Lung (tissue), 12 donors: ENCODE measurements around the gene SLC9A9. TPM values are rescaled to one million over a fixed set of nuclear protein-coding genes. Genes with fewer than 3 reads are reported as not detected.

Experiments used
- ATAC-seq: fragments of 200-7000 bp; cut with Tn5 transposase; one replicate; pipeline ENCODE4 v1.9.1; 2020; ENCODE audit warnings: moderate number of reproducible peaks; ENCODE audit not compliant: insufficient read depth, low FRiP score
- DNase-seq, 3 donors: peaks; one replicate each; pipeline ENCODE4 v3.0.0-alpha.2; 2013 to 2017
- H3K27ac ChIP-seq, 2 donors: one replicate each; pipeline ENCODE4 v1.5.1; 2013; ENCODE audit warnings: mild to moderate bottlenecking in 2 of 2, moderate library complexity in 2 of 2, control low read depth in 1 of 2, inconsistent platforms in 1 of 2, low read depth in 1 of 2, low read length in 1 of 2
- H3K27me3 ChIP-seq, 3 donors: one replicate each; pipeline ENCODE4 v1.5.1; 2013; ENCODE audit warnings: low read length in 2 of 3; ENCODE audit not compliant: control insufficient read depth in 3 of 3, insufficient read depth in 3 of 3
- H3K36me3 ChIP-seq, 4 donors: one replicate each; pipeline ENCODE4 v1.5.1; 2013; ENCODE audit warnings: low read length in 4 of 4, mild to moderate bottlenecking in 1 of 4, moderate library complexity in 1 of 4; ENCODE audit not compliant: control insufficient read depth in 4 of 4, insufficient read depth in 4 of 4
- H3K4me1 ChIP-seq, 5 donors: one replicate each; pipeline ENCODE4 v1.5.1; 2013; ENCODE audit warnings: low read length in 5 of 5, mild to moderate bottlenecking in 2 of 5, moderate library complexity in 1 of 5; ENCODE audit not compliant: control insufficient read depth in 5 of 5, insufficient read depth in 5 of 5
- H3K4me3 ChIP-seq: one replicate; pipeline ENCODE4 v1.5.1; 2013; ENCODE audit warnings: mild to moderate bottlenecking, control low read depth, moderate library complexity
- H3K9ac ChIP-seq, 2 donors: one replicate each; pipeline ENCODE4 v1.5.1; 2013; ENCODE audit warnings: low read length in 2 of 2, control low read depth in 1 of 2; ENCODE audit not compliant: insufficient read depth in 1 of 2
- H3K9me3 ChIP-seq, 4 donors: one replicate each; pipeline ENCODE4 v1.5.1; 2013; ENCODE audit warnings: low read length in 3 of 4, mild to moderate bottlenecking in 1 of 4, moderate library complexity in 1 of 4; ENCODE audit not compliant: control insufficient read depth in 4 of 4, insufficient read depth in 3 of 4
- WGBS, 2 donors: extraction: QIAGEN DNeasy Blood & Tissue Kit; methylation state at CpG; one replicate each; pipeline ENCODE4 v1.1.7; 2013; 5-methylcytosine and 5-hydroxymethylcytosine counted together
- polyA plus RNA-seq, 2 donors: library from polyadenylated mRNA; stranded (reverse); fragments of 200-250 nt; gene quantifications; one replicate each; pipeline ENCODE4 v1.2.1, GENCODE V29; 2013
- total RNA-seq, 2 donors: library from RNA; depleted of rRNA in 1 of 2; stranded (reverse); fragments of >200 nt in 1 of 2; gene quantifications; one replicate each; pipeline ENCODE4 v1.2.1, GENCODE V29; 2014 to 2021
- TF ChIP-seq, protein P1 (sequence below): IDR thresholded peaks from 2 replicates; pipeline ENCODE4 v1.5.1; 2012; ENCODE audit warnings: mild to moderate bottlenecking; ENCODE audit errors: control extremely low read depth, extremely low read depth
- donor health status: control.
- donor health status: control.
- donor health status: Bipolar disorder and iron deficiency.
- donor health status: healthy.
- donor health status: DM: yes; HTN: yes; CAD: no.

Gene SLC9A9
- total and polyA plus RNA-seq, 4 donors = 2.2 to 66.3 (median 8.2) TPM

- no peaks in the 10 kb centered on the region for H3K27me3 ChIP-seq
- peaks cover 0 to 3% (median 0%) of the 10 kb centered on the region in 5 donors for H3K4me1 ChIP-seq
- H3K9ac ChIP-seq = no peak overlapping the region
- peaks cover 0 to 2% (median 0%) of the 10 kb centered on the region in 4 donors for H3K9me3 ChIP-seq
- ATAC-seq = no peak
- TF ChIP-seq, protein P1, sequence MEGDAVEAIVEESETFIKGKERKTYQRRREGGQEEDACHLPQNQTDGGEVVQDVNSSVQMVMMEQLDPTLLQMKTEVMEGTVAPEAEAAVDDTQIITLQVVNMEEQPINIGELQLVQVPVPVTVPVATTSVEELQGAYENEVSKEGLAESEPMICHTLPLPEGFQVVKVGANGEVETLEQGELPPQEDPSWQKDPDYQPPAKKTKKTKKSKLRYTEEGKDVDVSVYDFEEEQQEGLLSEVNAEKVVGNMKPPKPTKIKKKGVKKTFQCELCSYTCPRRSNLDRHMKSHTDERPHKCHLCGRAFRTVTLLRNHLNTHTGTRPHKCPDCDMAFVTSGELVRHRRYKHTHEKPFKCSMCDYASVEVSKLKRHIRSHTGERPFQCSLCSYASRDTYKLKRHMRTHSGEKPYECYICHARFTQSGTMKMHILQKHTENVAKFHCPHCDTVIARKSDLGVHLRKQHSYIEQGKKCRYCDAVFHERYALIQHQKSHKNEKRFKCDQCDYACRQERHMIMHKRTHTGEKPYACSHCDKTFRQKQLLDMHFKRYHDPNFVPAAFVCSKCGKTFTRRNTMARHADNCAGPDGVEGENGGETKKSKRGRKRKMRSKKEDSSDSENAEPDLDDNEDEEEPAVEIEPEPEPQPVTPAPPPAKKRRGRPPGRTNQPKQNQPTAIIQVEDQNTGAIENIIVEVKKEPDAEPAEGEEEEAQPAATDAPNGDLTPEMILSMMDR = no peak
- H3K27ac ChIP-seq = no peak overlapping the region
- H3K36me3 ChIP-seq = no peaks in the 10 kb centered on the region
- 74 to 81% methylated on average over 4 of the region's 4 CpGs for WGBS, 2 donors
- no peak overlapping the region for H3K4me3 ChIP-seq
- DNase-seq = no peak
Observed at GRCh38 chr3:143351895-143352608, 496.2 kb downstream of the SLC9A9 start.

DNA sequence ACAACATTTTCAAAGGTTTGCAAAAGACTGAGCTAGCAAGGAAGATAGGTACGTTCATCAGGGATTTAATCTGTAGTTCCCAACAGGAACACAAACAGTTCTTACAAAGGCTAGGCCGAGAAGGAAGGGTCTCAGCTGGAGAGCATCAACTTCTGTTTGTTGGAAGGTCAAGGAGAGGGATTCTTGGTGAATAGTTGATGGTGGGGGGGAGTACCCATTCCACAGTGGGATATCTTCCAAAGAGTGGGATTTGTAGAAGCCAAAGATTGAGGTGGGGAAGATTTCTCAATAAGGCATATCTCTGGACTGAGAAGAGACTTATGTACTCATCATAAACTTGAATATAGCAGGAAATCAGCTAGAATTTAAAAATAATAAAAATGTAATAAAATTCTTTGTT is 496.9 kb downstream of the SLC9A9 start:
- H3K27ac ChIP-seq = no peak overlapping the region
- ATAC-seq = no peak
- no peak overlapping the region for H3K9ac ChIP-seq
- TF ChIP-seq, protein P1 = no peak
- DNase-seq = peak in 1 of 3 donors; percentile 27
- H3K36me3 ChIP-seq = no peaks in the 10 kb centered on the region
- peaks cover 0 to 2% (median 0%) of the 10 kb centered on the region in 4 donors for H3K9me3 ChIP-seq
- no peak overlapping the region for H3K4me3 ChIP-seq
- WGBS, 2 donors = 74 to 96% methylated on average over 2 of the region's 2 CpGs
- H3K4me1 ChIP-seq = peaks cover 0 to 3% (median 0%) of the 10 kb centered on the region in 5 donors
- H3K27me3 ChIP-seq = no peaks in the 10 kb centered on the region

GRCh38 chr3:143349455-143349854 is 498.8 kb downstream of the SLC9A9 start:
- Histone ChIP-seq H3K27ac (no peak overlapping the region), H3K9ac (no peak overlapping the region), H3K27me3 (no peaks in the 10 kb centered on the region), H3K9me3 (peaks cover 0 to 2% (median 0%) of the 10 kb centered on the region in 4 donors), H3K4me3 (no peak overlapping the region), H3K4me1 (peaks cover 0 to 3% (median 0%) of the 10 kb centered on the region in 5 donors), H3K36me3 (no peaks in the 10 kb centered on the region)
- WGBS, 2 donors = 90 to 95% methylated on average over 2 of the region's 2 CpGs
- ATAC-seq (no peak), DNase-seq (no peak)
- TF ChIP-seq, protein P1 = no peak
